Ovary (tissue), 9 donors: ENCODE data around the gene ARID4A. TPM values are rescaled to one million over a fixed set of nuclear protein-coding genes. Genes with fewer than 3 reads are reported as not detected.
"Not testable (repeated sequence)": the region's sequence is repeated elsewhere in the genome, so short reads cannot be mapped to it uniquely, and the experiment has no call there.

Experiments used
- DNase-seq, 5 donors: peaks; one replicate each; pipeline ENCODE4 v3.0.0-alpha.2; 2019 to 2020
- H3K27ac ChIP-seq, 2 donors: fragments of 200-600 bp; one replicate each; pipeline versions ENCODE4 v1.5.1 to v1.8.0; 2019 to 2022
- H3K27me3 ChIP-seq: fragments of 200-600 bp; one replicate; pipeline ENCODE4 v1.8.0; 2022
- H3K36me3 ChIP-seq: fragments of 200-600 bp; sonication (generic); one replicate; pipeline ENCODE4 v1.5.1; 2019
- H3K4me1 ChIP-seq: one replicate; pipeline ENCODE4 v1.8.1; 2013; ENCODE audit warnings: mild to moderate bottlenecking, moderate library complexity; ENCODE audit not compliant: insufficient read depth
- H3K4me3 ChIP-seq: fragments of 200-600 bp; sonication (generic); one replicate; pipeline ENCODE4 v1.5.1; 2017
- H3K9me3 ChIP-seq, 2 donors: fragments of 200-600 bp in 1 of 2; sonication (generic) in 1 of 2; one replicate each; pipeline versions ENCODE4 v1.5.1 to v1.8.1; 2013 to 2019; ENCODE audit warnings: mild to moderate bottlenecking in 1 of 2, moderate library complexity in 1 of 2
- CTCF ChIP-seq, 3 donors: fragments of 450-650 bp in 2 of 3; fragments of 200-600 bp in 1 of 3; IDR thresholded peaks; one replicate each; pipeline versions ENCODE4 v1.5.1 to v1.8.0; 2016 to 2022; ENCODE audit warnings: antibody characterized with exemption in 3 of 3, mild to moderate bottlenecking in 1 of 3
- EP300 ChIP-seq: sonication (generic); formaldehyde crosslinking; IDR thresholded peaks from one replicate; pipeline ENCODE4 v1.6.1; 2017; ENCODE audit warnings: antibody characterized with exemption
- POLR2A ChIP-seq: fragments of 450-650 bp; IDR thresholded peaks from one replicate; pipeline ENCODE4 v1.6.1; 2017; ENCODE audit warnings: antibody characterized with exemption, mild to moderate bottlenecking, moderate library complexity
- WGBS, 3 donors: extraction: QIAGEN DNeasy Blood & Tissue Kit in 1 of 3; methylation state at CpG; one replicate each; pipeline versions ENCODE4 v1.1.5 to v1.1.7; 2013 to 2017; 5-methylcytosine and 5-hydroxymethylcytosine counted together
- intact Hi-C, 4 donors: fragments of 100-400 bp; cut with DNase I; formaldehyde crosslinking; loops; one replicate each; pipeline versions ENCODE4 v1.11.0 to v1.15.1; 2022 to 2023
- polyA plus RNA-seq, 2 donors: library from polyadenylated mRNA; stranded (reverse); fragments of 200-250 nt in 1 of 2; fragments of 350-450 nt in 1 of 2; fragmentation: Illumina TruSeq in 1 of 2; extraction: RNeasy Lipid Tissue Mini Kit (QIAGEN cat#74804) in 1 of 2; gene quantifications; one replicate each; pipeline ENCODE4 v1.2.3, GENCODE V29; 2013 to 2014
- total RNA-seq, 7 donors: library from RNA; depleted of rRNA in 2 of 7; stranded (reverse); fragments of >200 nt in 2 of 7; fragmentation: NEBNext Ultra II Directional in 3 of 7; extraction: Animal tissue kit (Norgen Biotek cat#: 25700) in 3 of 7; gene quantifications; one replicate each; pipeline versions ENCODE4 v1.1.0 to v1.2.4, GENCODE V29; 2016 to 2023
- donor health status: DM: no; HTN: no; CAD: no; lungs with moderate emphysema.
- donor health status: DM: no; HTN: no; CAD: no.
- donor health status: Bipolar disorder and iron deficiency.
- donor health status: DM: yes; HTN: yes; CAD: no.
- donor health status: DM: no; HTN: no; CAD: no.
- donor health status: DM: yes; HTN: yes; CAD: no.

The ARID4A gene
- total and polyA plus RNA-seq, 9 donors = 10.1 to 29.2 (median 23.9) TPM

GRCh38 chr14:58327019-58327418 lies 28.7 kb downstream of the ARID4A start:
- no peak for TF ChIP-seq EP300
- TF ChIP-seq CTCF (IDR thresholded peaks at IDR 0.05) = no peak
- no peak for TF ChIP-seq POLR2A
- no peaks in the 10 kb centered on the region for H3K9me3 ChIP-seq
- no peaks in the 10 kb centered on the region for H3K4me1 ChIP-seq
- 43 to 56% (median 43%) methylated on average over 1 of the region's 1 CpG for WGBS, 3 donors
- no peaks in the 10 kb centered on the region for H3K27me3 ChIP-seq
- no peak for DNase-seq
- H3K4me3 ChIP-seq = no peak overlapping the region
- no peaks in the 10 kb centered on the region for H3K36me3 ChIP-seq
- no peak overlapping the region for H3K27ac ChIP-seq
- intact Hi-C loops = no loop called here

DNA sequence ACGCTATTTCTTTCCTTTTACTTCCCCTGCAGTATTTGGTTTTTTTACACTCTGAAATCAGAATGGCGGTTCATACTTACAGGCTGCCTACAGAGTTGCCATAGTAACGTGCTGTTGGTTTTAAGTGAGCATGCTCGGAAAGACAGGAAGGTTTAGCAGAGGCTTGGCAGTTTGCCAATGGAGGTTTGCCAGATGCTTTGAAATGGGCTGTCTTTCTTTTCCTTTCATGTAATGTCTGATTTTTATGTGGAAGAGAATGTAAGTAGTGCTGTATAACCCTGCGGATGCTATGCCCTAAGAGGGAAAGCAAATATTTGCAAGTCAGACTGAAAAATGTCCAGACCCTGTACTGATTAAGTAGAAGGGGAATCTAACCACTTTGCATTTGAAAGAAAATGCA lies 32.8 kb downstream of the ARID4A start:
- Histone ChIP-seq H3K27ac (no peak overlapping the region), H3K9me3 (no peaks in the 10 kb centered on the region), H3K36me3 (no peaks in the 10 kb centered on the region), H3K4me1 (no peaks in the 10 kb centered on the region), H3K27me3 (no peaks in the 10 kb centered on the region), H3K4me3 (no peak overlapping the region)
- 1 to 3% (median 1%) methylated on average over 5 of the region's 5 CpGs for WGBS, 3 donors
- TF ChIP-seq CTCF (IDR thresholded peaks at IDR 0.05) (no peak), POLR2A (no peak), EP300 (no peak)
- peak; percentile 77 to 93 (median 81) for DNase-seq
- intact Hi-C loops = no loop called here

GRCh38 chr14:58332561-58332960 lies 34.2 kb downstream of the ARID4A start:
- Histone ChIP-seq H3K4me3 (no peak overlapping the region), H3K27ac (no peak overlapping the region), H3K4me1 (no peaks in the 10 kb centered on the region), H3K27me3 (no peaks in the 10 kb centered on the region), H3K9me3 (no peaks in the 10 kb centered on the region), H3K36me3 (no peaks in the 10 kb centered on the region)
- WGBS, 3 donors = 89 to 94% (median 94%) methylated on average over 3 of the region's 3 CpGs
- intact Hi-C loops = no loop called here
- DNase-seq = no peak
- TF ChIP-seq CTCF (IDR thresholded peaks at IDR 0.05) (no peak), POLR2A (no peak), EP300 (no peak)

DNA sequence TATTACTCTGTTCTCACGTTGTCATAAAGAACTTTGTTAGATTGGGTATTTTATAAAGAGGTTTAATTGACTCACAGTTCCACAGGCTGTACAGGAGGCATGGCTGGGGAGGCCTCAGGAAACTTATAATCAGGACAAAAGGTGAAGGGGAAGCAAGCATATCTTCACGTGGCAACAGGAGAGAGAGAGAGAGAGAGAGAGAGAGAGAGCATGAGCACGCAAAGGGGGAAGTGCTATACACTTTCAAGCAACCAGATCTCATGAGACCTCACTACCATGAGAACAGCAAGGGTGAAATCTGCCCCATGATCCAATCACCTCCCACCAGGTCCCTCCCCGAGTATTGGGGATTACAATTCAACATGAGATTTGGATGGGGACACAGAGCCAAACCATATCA lies 41.3 kb downstream of the ARID4A start:
- WGBS, 3 donors = 79 to 82% (median 82%) methylated on average over 4 of the region's 4 CpGs
- H3K36me3 ChIP-seq, H3K4me3 ChIP-seq, DNase-seq, intact Hi-C loops, H3K27me3 ChIP-seq, H3K4me1 ChIP-seq, H3K27ac ChIP-seq, H3K9me3 ChIP-seq: not testable (repeated sequence)

DNA sequence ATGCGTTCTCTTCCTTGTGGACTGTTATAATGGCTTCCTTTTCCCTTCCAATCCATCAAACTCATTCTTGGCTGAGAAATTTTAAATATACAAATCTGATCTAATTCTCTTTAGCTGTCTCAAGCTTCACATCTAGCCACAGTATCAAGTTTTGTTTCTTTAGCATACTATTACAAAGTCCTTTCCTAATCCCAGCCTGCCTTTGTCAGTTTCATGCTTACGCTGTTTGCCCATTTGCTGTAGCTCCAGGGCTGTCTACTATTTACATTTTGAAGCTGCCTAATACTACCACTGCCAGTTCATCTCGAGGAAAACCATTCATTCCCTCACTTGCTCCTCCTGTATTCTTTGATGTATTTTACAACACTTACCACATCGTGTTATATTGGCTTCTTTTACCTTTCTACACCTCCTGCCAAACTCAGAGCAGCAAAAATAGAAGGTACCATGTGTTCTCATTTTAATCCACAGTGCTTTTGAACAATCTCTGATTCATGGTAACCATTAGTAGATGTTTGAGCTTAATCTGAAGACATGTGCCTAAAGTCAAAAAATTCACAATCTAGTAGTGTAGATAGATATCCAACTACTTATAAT lies 42.9 kb downstream of the ARID4A start:
- no peaks in the 10 kb centered on the region for H3K27me3 ChIP-seq
- DNase-seq = no peak
- TF ChIP-seq POLR2A = no peak
- no peak for TF ChIP-seq EP300
- no peak for TF ChIP-seq CTCF (IDR thresholded peaks at IDR 0.05)
- 87 to 93% (median 89%) methylated on average over 4 of the region's 4 CpGs for WGBS, 3 donors
- no peak overlapping the region for H3K4me3 ChIP-seq
- intact Hi-C loops = no loop called here
- no peaks in the 10 kb centered on the region for H3K9me3 ChIP-seq
- H3K36me3 ChIP-seq = no peaks in the 10 kb centered on the region
- H3K4me1 ChIP-seq = no peaks in the 10 kb centered on the region
- no peak overlapping the region for H3K27ac ChIP-seq

DNA sequence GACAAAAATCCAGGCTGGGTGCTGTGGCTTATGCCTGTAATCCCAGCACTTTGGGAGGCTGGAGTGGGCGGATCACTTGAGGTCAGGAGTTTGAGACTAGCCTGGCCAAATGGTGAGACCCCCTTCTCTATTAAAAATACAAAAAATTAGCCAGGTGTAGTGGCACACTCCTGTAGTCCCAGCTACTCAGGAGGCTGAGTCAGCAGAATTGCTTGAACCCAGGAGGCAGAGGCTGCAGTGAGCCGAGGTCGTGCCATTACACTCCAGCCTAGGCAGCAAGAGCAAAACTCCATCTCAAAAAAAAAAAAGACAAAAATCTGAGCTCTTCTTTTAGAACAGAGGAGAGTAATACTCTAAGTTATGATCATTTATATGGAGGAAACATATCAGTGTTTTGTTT lies 45.2 kb downstream of the ARID4A start:
- H3K27me3 ChIP-seq, H3K4me3 ChIP-seq, H3K4me1 ChIP-seq, DNase-seq, H3K9me3 ChIP-seq, H3K36me3 ChIP-seq, intact Hi-C loops, H3K27ac ChIP-seq: not testable (repeated sequence)
- WGBS, 3 donors = 95 to 100% (median 96%) methylated on average over 3 of the region's 3 CpGs
